Tongue (tissue), 3 donors: ENCODE results near the gene RIPOR3. TPM values are rescaled to one million over a fixed set of nuclear protein-coding genes. Genes with fewer than 3 reads are reported as not detected.
"Not testable (repeated sequence)": the region's sequence is repeated elsewhere in the genome, so short reads cannot be mapped to it uniquely, and the experiment has no call there.

Source experiments
- DNase-seq: peaks from one replicate; pipeline ENCODE4 v3.0.0-alpha.2; 2015
- small RNA-seq: library from RNA; depleted of rRNA; stranded (forward); fragments of <200 nt; gene quantifications from one replicate; pipeline ENCODE3, GENCODE V24; 2014; ENCODE audit warnings: low replicate concordance
- total RNA-seq: library from RNA; depleted of rRNA; stranded (reverse); fragments of >200 nt; gene quantifications from one replicate; pipeline ENCODE4 v1.2.3, GENCODE V29; 2014

The RIPOR3 gene
- total RNA-seq, 1 donor from 2014 or later, result 12.5 TPM

GRCh38 chr20:50552979-50553378, 138.4 kb downstream of the RIPOR3 start:
- no peak for DNase-seq

GRCh38 chr20:50551288-50551687, 140.1 kb downstream of the RIPOR3 start:
- DNase-seq, result no peak

GRCh38 chr20:50550531-50550930, 140.8 kb downstream of the RIPOR3 start:
- no peak for DNase-seq

GRCh38 chr20:50548396-50548795, 142.9 kb downstream of the RIPOR3 start:
- DNase-seq, result no peak

GRCh38 chr20:50547964-50548363, 143.4 kb downstream of the RIPOR3 start:
- DNase-seq, result no peak

- DNase-seq, result no peak
Measured at GRCh38 chr20:50546729-50547314, 144.5 kb downstream of the RIPOR3 start.

- no peak for DNase-seq
Measured at GRCh38 chr20:50545126-50545525, 146.2 kb downstream of the RIPOR3 start.

- no peak for DNase-seq
Measured at GRCh38 chr20:50543326-50543725, 148.0 kb downstream of the RIPOR3 start.

- DNase-seq, result no peak
Measured at GRCh38 chr20:50541606-50542041, 149.7 kb downstream of the RIPOR3 start.

- DNase-seq, result no peak
Measured at GRCh38 chr20:50540620-50541605, 150.4 kb downstream of the RIPOR3 start.

- DNase-seq, result not testable (repeated sequence)
Measured at GRCh38 chr20:50539798-50540197, 151.5 kb downstream of the RIPOR3 start.

- DNase-seq, result no peak
Measured at GRCh38 chr20:50538276-50538675, 153.1 kb downstream of the RIPOR3 start.

- no peak for DNase-seq
Measured at GRCh38 chr20:50537546-50538201, 153.7 kb downstream of the RIPOR3 start.

GRCh38 chr20:50536333-50536732, 155.0 kb downstream of the RIPOR3 start:
- no peak for DNase-seq

Small RNA genes lying within 50 kb of the gene (small RNA-seq; reads per million reads assigned to genes)
- not detected for gene MIR1302-5
- gene MIR645, result not detected
- gene RF00019, result not detected

Other genes with a start within 250 kb of the RIPOR3 start
- 20.7 TPM for gene PTPN1, start 181.2 kb downstream of the RIPOR3 start, total RNA-seq
- 3.2 TPM for gene PARD6B, start 40.0 kb upstream of the RIPOR3 start, total RNA-seq
- gene BCAS4, start 103.5 kb upstream of the RIPOR3 start, total RNA-seq, result 1.0 TPM
- 66.4 TPM for gene ADNP, start 239.9 kb upstream of the RIPOR3 start, total RNA-seq